Tongue (tissue), 2 donors: ENCODE measurements around the gene PLCG2. TPM values are rescaled to one million over a fixed set of nuclear protein-coding genes. Genes with fewer than 3 reads are reported as not detected.
"Not testable (repeated sequence)": the region's sequence is repeated elsewhere in the genome, so short reads cannot be mapped to it uniquely, and the experiment has no call there.

Experiments
- DNase-seq: peaks from one replicate; pipeline ENCODE4 v3.0.0-alpha.2; 2015
- total RNA-seq: library from RNA; depleted of rRNA; stranded (reverse); fragments of >200 nt; gene quantifications from one replicate; pipeline ENCODE4 v1.2.3, GENCODE V29; 2014

Gene PLCG2
- total RNA-seq, 1 donor from 2014 or later, result 10.4 TPM

GRCh38 chr16:82005027-82005830 is 226.1 kb downstream of the PLCG2 start:
- DNase-seq, result no peak

DNA sequence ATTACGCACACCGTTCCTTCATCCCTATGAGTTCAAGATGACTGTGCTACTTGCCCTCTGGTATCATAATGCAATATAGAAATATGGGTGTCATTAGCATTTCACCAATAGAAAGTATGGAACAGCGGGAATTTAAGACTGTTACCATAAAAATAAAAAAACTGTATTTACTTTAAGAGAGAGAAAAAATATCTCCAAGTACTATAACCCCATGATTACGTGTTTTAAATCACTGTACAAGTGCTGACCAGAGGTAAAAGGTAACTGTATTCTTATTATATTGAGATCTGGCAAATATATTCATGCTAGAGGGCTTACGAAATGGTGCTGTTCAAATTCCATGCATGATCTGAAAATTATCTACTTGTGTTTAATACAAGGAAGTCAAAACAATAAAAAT is 226.9 kb downstream of the PLCG2 start:
- DNase-seq, result no peak

DNA sequence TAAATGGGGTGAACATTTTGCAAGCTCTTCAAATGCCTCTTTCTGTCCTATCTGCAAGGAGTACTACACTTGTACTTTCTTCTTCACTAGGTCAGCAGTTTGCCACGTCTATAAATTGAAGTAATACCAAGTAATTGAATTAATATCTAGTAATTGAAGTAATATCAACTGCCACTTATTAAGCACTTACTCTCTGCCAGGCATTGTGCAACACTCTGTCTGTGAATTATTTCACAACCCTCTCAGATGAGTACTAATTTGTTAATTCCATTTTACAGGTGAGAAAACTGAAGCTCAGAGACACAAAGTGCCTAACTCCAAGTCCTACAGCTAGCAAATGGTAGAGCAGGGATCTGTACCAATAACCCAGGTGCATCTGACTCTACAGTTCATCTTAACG is 228.1 kb downstream of the PLCG2 start:
- DNase-seq, result no peak

DNA sequence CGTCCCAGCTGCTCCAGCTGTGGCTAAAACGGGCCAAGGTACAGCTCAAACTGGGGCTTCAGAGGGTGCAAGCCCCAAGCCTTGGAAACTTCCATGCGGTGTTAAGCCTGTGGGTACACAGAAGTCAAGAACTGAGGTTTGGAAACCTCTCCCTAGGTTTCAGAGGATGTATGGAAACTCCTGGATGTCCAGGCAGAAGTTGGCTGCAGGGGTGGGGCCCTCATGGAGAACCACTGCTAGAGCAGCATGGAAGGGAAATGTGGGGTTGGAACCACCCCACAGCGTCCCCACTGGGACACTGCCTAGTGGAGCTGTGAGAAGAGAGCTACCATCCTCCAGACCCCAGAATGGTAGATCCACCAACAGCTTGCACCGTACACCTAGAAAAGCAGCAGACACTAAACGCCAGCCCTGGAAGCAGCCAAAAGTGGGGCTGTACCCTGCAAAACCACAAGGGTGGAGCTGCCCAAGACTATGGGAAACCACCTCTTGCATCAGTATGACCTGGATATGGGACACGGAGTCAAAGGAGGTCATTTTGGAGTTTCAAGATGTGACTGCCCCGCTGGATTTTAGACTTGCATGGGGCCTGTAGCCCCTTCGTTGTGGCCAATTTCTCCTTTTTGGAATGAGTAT is 230.0 kb downstream of the PLCG2 start:
- no peak for DNase-seq

GRCh38 chr16:82009789-82010188 is 230.7 kb downstream of the PLCG2 start:
- not testable (repeated sequence) for DNase-seq

DNA sequence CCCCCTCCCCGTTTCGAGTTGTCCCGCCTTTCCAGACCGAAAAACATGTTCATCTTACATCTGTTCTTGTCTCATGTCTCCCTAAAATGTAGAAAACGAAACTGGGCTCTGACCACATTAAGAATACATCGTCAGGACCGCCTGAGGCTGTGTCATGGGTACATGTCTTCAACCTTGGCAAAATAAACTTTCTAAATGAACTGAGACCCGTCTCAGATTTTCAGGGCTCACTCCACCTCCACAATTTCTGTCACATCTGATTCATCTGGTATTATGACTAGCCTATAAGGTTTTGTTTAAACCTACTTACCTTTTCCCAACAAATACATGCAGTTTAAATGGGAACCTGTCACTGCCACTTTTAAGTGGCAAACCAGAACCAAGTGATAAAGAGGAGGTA is 231.6 kb downstream of the PLCG2 start:
- no peak for DNase-seq

DNA sequence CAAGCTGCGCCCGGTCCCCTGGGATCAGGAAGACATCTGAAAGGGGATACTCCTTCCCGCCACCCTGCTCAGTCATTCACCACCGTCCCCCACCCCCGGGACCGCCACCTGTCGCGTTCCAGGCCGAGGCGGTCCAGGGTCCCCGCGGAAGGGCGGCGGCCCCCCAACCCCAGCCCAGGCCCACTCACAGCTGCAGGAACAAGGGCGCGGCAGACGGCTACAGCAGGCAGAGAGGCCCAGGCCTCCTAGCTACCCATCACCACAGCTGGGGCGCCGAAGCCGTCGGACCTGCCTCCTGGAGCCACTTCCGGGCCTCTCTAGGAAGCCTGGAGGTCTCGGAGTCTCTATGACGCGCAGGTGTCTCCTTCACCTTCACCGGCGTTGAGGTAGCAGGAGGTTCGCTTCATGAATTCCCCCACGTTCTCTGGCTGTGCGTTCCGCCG is 232.1 kb downstream of the PLCG2 start, which contains the start of gene SDR42E1:
TSS of gene SDR42E1 (minus strand) at position 272 of the 443 bp plus-strand sequence. CDS start 10,612 bp downstream, outside the sequence.
- peak; percentile 61 for DNase-seq

Other genes with a start within 250 kb of the PLCG2 start
- 7.9 TPM for gene SDR42E1, start 232.2 kb downstream of the PLCG2 start, total RNA-seq